WTC11 (cell line): ENCODE data around the gene PTPRN2. TPM values are rescaled to one million over a fixed set of nuclear protein-coding genes. Genes with fewer than 3 reads are reported as not detected.

Source experiments
- ATAC-seq: fragments of 200-7000 bp; cut with Tn5 transposase; 2 replicates; pipeline ENCODE4 v1.10.0; 2021; ENCODE audit warnings: mild to moderate bottlenecking, moderate library complexity
- CTCF ChIA-PET: fragments of 300-600 bp; sonication (Branson Sonifier 250); formaldehyde crosslinking; loops from one replicate; lab custom pipeline; 2021; ENCODE audit warnings: antibody characterized with exemption; lab: Charles Lee
- POLR2A ChIA-PET: fragments of 350-600 bp; sonication (Branson Sonifier 250); formaldehyde crosslinking; loops from one replicate; lab custom pipeline; 2021; ENCODE audit warnings: antibody characterized with exemption; lab: Charles Lee
- DNase-seq: peaks from one replicate; pipeline ENCODE4 v3.0.0; 2021; ENCODE audit warnings: low spot score
- H3K27ac Mint-ChIP-seq: 2 replicates; pipeline ENCODE4 v1.8.0; 2021; ENCODE audit warnings: mixed read lengths
- H3K27me3 Mint-ChIP-seq: 2 replicates; pipeline ENCODE4 v1.8.0; 2021; ENCODE audit warnings: low read depth, mild to moderate bottlenecking, moderate library complexity, mixed read lengths
- H3K36me3 Mint-ChIP-seq: 2 replicates; pipeline ENCODE4 v1.8.0; 2021; ENCODE audit warnings: mixed read lengths
- H3K4me1 Mint-ChIP-seq: 2 replicates; pipeline ENCODE4 v1.8.0; 2022; ENCODE audit warnings: mixed read lengths
- H3K4me3 Mint-ChIP-seq: 2 replicates; pipeline ENCODE4 v1.8.0; 2021; ENCODE audit warnings: mild to moderate bottlenecking, moderate library complexity, mixed read lengths
- H3K9me3 Mint-ChIP-seq: 2 replicates; pipeline ENCODE4 v1.8.0; 2021; ENCODE audit warnings: mixed read lengths
- CREM ChIP-seq: sonication (generic); formaldehyde crosslinking; IDR thresholded peaks from 2 replicates; pipeline ENCODE4 v1.8.1; 2022; ENCODE audit warnings: mild to moderate bottlenecking, missing genetic modification reagents, moderate library complexity
- GRHL2 ChIP-seq: fragments of 250-450 bp; sonication (Bioruptor Pico); IDR thresholded peaks from 2 replicates; pipeline ENCODE4 v1.8.0; 2022; ENCODE audit warnings: mild to moderate bottlenecking, moderate library complexity; ENCODE audit not compliant: insufficient replicate concordance, severe bottlenecking
- HMGA2 ChIP-seq: fragments of 250-450 bp; sonication (Bioruptor Pico); IDR thresholded peaks from 2 replicates; pipeline ENCODE4 v1.4.0; 2021; ENCODE audit warnings: mild to moderate bottlenecking, moderate library complexity
- JAZF1 ChIP-seq: fragments of 250-450 bp; sonication (Bioruptor Pico); IDR thresholded peaks from 2 replicates; pipeline ENCODE4 v1.9.0; 2021; ENCODE audit warnings: moderate library complexity, mild to moderate bottlenecking, inconsistent platforms
- KAT7 ChIP-seq: sonication (generic); formaldehyde crosslinking; IDR thresholded peaks from 2 replicates; pipeline ENCODE4 v1.8.1; 2023; ENCODE audit warnings: missing genetic modification reagents, mild to moderate bottlenecking, borderline replicate concordance
- NR2C2 ChIP-seq: sonication (generic); formaldehyde crosslinking; IDR thresholded peaks from 2 replicates; pipeline ENCODE4 v1.8.0; 2022; ENCODE audit warnings: mild to moderate bottlenecking, missing genetic modification reagents
- SOX15 ChIP-seq: fragments of 250-450 bp; sonication (Bioruptor Pico); IDR thresholded peaks from 2 replicates; pipeline ENCODE4 v1.9.0; 2021; ENCODE audit warnings: mild to moderate bottlenecking
- TP53 ChIP-seq: sonication (generic); formaldehyde crosslinking; IDR thresholded peaks from 2 replicates; pipeline ENCODE4 v1.8.1; 2023; ENCODE audit warnings: mild to moderate bottlenecking, missing genetic modification reagents
- ZNF219 ChIP-seq: sonication (generic); formaldehyde crosslinking; IDR thresholded peaks from 2 replicates; pipeline ENCODE4 v1.8.0; 2023; ENCODE audit warnings: missing genetic modification reagents, mild to moderate bottlenecking, borderline replicate concordance
- ZNF396 ChIP-seq: fragments of 250-450 bp; sonication (Bioruptor Pico); IDR thresholded peaks from 2 replicates; pipeline ENCODE4 v1.8.0; 2021; ENCODE audit warnings: mild to moderate bottlenecking, moderate library complexity, borderline replicate concordance
- ZNF423 ChIP-seq: fragments of 250-450 bp; sonication (Bioruptor Pico); IDR thresholded peaks from 2 replicates; pipeline ENCODE4 v2.1.2; 2022; ENCODE audit warnings: mild to moderate bottlenecking, moderate library complexity
- total RNA-seq: library from RNA; stranded (reverse); gene quantifications from 3 replicates; pipeline ENCODE4 v1.2.3, GENCODE V29; 2021
- TF ChIP-seq, protein P1 (sequence below): sonication (generic); formaldehyde crosslinking; IDR thresholded peaks from 2 replicates; pipeline ENCODE4 v1.8.1; 2022; ENCODE audit warnings: mild to moderate bottlenecking, moderate library complexity, missing genetic modification reagents
- TF ChIP-seq, protein P2 (sequence below): fragments of 250-450 bp; sonication (Bioruptor Pico); IDR thresholded peaks from 2 replicates; pipeline ENCODE4 v1.9.0; 2021; ENCODE audit warnings: mild to moderate bottlenecking
- TF ChIP-seq, protein P3 (sequence below): sonication (generic); formaldehyde crosslinking; IDR thresholded peaks from 2 replicates; pipeline ENCODE4 v1.8.1; 2023; ENCODE audit warnings: mild to moderate bottlenecking, moderate library complexity, missing genetic modification reagents
- TF ChIP-seq, protein P4 (sequence below): sonication (generic); formaldehyde crosslinking; IDR thresholded peaks from 2 replicates; pipeline ENCODE4 v1.8.0; 2022; ENCODE audit warnings: mild to moderate bottlenecking, missing genetic modification reagents

The PTPRN2 gene
- total RNA-seq, 1 experiment from 2014 or later: 4.7 TPM

DNA sequence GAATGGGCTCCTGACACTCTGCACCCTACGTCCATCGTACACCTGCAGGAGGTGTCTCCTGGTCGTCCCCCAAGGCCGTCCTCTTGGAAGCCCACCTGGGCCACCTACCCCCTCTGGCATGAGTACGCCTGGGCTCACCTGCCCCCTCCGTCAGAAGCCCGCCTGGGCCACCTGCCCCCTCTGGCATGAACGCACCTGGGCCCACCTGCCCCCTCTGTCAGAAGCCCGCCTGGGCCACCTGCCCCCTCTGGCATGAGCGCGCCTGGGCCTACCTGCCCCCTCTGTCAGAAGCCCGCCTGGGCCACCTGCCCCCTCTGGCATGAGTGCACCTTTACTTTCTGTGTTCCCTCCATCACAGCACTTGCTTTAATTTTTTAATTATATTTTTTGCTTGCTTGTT lies 401.2 kb downstream of the PTPRN2 start:
- Mint-ChIP-seq H3K27me3 (no peaks in the 10 kb centered on the region), H3K9me3 (peaks cover 56% of the 10 kb centered on the region), H3K27ac (no peak overlapping the region), H3K4me3 (no peak overlapping the region), H3K4me1 (no peaks in the 10 kb centered on the region), H3K36me3 (peaks cover 42% of the 10 kb centered on the region)
- TF ChIP-seq, protein P1, sequence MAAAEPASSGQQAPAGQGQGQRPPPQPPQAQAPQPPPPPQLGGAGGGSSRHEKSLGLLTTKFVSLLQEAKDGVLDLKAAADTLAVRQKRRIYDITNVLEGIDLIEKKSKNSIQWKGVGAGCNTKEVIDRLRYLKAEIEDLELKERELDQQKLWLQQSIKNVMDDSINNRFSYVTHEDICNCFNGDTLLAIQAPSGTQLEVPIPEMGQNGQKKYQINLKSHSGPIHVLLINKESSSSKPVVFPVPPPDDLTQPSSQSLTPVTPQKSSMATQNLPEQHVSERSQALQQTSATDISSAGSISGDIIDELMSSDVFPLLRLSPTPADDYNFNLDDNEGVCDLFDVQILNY (CRISPR knock-in tag): no peak
- TF ChIP-seq ZNF423: no peak
- no peak for TF ChIP-seq SOX15 (CRISPR knock-in tag)
- no peak for TF ChIP-seq HMGA2 (CRISPR knock-in tag)
- TF ChIP-seq, protein P2, sequence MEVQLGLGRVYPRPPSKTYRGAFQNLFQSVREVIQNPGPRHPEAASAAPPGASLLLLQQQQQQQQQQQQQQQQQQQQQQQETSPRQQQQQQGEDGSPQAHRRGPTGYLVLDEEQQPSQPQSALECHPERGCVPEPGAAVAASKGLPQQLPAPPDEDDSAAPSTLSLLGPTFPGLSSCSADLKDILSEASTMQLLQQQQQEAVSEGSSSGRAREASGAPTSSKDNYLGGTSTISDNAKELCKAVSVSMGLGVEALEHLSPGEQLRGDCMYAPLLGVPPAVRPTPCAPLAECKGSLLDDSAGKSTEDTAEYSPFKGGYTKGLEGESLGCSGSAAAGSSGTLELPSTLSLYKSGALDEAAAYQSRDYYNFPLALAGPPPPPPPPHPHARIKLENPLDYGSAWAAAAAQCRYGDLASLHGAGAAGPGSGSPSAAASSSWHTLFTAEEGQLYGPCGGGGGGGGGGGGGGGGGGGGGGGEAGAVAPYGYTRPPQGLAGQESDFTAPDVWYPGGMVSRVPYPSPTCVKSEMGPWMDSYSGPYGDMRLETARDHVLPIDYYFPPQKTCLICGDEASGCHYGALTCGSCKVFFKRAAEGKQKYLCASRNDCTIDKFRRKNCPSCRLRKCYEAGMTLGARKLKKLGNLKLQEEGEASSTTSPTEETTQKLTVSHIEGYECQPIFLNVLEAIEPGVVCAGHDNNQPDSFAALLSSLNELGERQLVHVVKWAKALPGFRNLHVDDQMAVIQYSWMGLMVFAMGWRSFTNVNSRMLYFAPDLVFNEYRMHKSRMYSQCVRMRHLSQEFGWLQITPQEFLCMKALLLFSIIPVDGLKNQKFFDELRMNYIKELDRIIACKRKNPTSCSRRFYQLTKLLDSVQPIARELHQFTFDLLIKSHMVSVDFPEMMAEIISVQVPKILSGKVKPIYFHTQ (CRISPR knock-in tag): no peak
- TF ChIP-seq ZNF396 (CRISPR knock-in tag): no peak
- no peak for TF ChIP-seq TP53 (CRISPR knock-in tag)
- TF ChIP-seq JAZF1 (CRISPR knock-in tag): no peak
- DNase-seq (no peak), ATAC-seq (no peak)
- CTCF ChIA-PET: no interaction called here
- POLR2A ChIA-PET: no interaction called here

DNA sequence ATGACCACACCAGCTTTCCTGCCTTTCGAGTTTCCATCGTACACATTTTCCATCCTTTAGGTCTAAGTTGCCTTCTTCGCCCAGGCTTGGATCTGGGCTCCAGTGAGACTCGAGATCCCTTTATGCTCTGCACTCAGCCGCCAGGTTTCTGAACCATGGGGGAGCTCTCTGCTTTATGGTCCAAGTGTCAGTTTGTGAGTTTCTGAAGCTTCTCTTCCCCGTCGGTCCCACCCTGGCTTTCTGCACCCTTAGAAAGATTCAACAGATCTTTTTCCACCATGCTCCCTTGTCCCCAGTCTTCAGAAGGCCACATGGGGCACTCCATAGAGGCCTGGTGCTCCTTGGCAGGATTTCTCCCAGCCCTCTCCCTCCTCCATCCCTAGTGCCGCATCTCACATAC lies 402.0 kb downstream of the PTPRN2 start:
- Mint-ChIP-seq H3K4me3 (no peak overlapping the region), H3K27ac (no peak overlapping the region), H3K9me3 (peaks cover 63% of the 10 kb centered on the region), H3K36me3 (peaks cover 38% of the 10 kb centered on the region), H3K4me1 (no peaks in the 10 kb centered on the region), H3K27me3 (no peaks in the 10 kb centered on the region)
- TF ChIP-seq, protein P3, sequence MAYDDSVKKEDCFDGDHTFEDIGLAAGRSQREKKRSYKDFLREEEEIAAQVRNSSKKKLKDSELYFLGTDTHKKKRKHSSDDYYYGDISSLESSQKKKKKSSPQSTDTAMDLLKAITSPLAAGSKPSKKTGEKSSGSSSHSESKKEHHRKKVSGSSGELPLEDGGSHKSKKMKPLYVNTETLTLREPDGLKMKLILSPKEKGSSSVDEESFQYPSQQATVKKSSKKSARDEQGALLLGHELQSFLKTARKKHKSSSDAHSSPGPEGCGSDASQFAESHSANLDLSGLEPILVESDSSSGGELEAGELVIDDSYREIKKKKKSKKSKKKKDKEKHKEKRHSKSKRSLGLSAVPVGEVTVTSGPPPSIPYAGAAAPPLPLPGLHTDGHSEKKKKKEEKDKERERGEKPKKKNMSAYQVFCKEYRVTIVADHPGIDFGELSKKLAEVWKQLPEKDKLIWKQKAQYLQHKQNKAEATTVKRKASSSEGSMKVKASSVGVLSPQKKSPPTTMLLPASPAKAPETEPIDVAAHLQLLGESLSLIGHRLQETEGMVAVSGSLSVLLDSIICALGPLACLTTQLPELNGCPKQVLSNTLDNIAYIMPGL (CRISPR knock-in tag): no peak
- no peak for TF ChIP-seq GRHL2 (CRISPR knock-in tag)
- TF ChIP-seq NR2C2 (CRISPR knock-in tag): no peak
- TF ChIP-seq CREM: no peak
- no peak for TF ChIP-seq KAT7
- TF ChIP-seq, protein P4, sequence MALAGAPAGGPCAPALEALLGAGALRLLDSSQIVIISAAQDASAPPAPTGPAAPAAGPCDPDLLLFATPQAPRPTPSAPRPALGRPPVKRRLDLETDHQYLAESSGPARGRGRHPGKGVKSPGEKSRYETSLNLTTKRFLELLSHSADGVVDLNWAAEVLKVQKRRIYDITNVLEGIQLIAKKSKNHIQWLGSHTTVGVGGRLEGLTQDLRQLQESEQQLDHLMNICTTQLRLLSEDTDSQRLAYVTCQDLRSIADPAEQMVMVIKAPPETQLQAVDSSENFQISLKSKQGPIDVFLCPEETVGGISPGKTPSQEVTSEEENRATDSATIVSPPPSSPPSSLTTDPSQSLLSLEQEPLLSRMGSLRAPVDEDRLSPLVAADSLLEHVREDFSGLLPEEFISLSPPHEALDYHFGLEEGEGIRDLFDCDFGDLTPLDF: no peak
- TF ChIP-seq ZNF219: no peak
- TF ChIP-seq, protein P2 (CRISPR knock-in tag): no peak
- ATAC-seq (no peak), DNase-seq (no peak)
- ChIA-PET CTCF (no interaction called here), POLR2A (no interaction called here)
